HG03342 (cell line): ENCODE measurements around the gene PMP22.

Experiments
- ATAC-seq: cut with Tn5 transposase; IDR thresholded peaks from one replicate; pipeline ENCODE4 v1.9.1; 2021; ENCODE audit warnings: mild to moderate bottlenecking, moderate library complexity; ENCODE audit not compliant: unreplicated experiment

Gene PMP22

DNA sequence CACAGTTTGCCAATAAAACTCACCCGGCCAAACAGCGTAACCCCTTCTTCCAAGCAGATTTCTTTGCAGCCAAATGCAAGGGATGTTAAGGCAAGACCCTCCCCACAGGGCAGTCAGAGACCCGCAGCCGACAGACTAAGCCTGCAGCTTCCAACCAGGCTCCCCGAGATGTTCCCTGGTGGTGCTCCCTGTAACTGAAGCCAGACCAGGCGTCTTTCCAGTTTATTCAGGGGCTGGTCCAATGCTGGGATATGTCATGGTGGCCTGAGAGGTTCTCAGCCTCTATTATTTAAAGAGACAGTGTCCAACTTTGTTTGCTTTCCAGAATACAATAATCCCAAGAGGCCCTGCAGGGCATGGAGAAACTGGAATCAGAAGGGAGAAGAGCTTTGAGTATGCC is at the start of gene PMP22:
TSS of gene PMP22 (minus strand) at position 196 of the 400 bp plus-strand sequence. CDS start 4,599 bp downstream, outside the sequence.
- no peak for ATAC-seq

DNA sequence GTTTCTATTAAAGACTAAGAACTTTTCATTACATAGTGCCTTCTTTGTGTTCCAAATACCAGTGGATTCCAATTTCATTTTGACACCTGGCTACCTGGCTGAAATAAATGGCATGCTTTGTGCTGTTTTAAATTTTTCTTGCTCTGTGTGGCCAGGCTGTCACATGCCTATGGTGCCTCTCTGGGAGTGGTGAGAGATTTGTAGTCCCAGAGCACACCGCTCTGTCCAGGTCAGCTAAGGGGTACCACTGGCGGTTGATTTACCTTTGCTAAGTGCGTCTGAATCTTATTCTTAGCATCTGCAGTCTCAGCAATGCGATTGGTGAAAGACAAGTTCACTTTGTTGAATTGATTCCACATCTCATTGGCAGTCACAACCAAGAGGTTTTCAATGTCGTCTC is 46.9 kb upstream of the PMP22 start:
- no peak for ATAC-seq

DNA sequence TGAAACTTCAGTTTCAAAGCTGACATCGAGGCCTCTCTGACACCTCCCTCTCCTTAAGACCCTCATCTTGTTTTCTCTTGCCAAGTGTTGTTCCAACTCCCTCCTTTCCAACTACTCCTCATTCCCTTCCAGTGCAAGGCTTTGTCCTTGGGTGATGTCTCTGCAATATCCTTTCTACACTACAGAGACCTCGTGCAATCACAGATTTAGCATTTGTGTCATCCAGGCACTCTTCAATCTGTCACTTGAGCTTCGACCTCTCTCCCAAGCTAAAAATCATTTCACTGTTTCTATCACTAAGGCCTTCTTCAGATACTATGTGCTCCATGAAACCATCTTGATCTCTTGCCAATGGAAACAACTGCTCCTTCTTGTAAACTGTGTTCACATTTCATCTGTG is 44.7 kb upstream of the PMP22 start:
- ATAC-seq: no peak

DNA sequence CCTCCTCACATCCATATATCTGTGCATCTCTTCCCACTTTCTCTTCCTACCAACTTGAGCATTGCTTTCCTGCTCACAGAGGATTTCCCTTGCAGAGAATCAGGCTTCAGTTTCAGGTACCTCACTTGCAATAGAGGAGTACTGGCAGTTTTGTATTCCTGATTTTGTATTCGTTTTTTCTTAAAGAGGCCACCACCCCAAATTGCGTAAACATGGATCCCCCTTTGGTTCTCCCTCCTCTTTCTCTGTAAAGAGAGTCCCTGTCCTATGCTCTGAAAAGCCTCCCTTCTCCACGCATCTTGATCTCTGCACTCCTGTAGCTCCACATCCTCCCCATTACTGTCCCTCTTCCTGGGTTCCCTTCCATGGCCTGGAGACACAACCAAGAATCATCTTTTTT is 44.1 kb upstream of the PMP22 start:
- no peak for ATAC-seq

DNA sequence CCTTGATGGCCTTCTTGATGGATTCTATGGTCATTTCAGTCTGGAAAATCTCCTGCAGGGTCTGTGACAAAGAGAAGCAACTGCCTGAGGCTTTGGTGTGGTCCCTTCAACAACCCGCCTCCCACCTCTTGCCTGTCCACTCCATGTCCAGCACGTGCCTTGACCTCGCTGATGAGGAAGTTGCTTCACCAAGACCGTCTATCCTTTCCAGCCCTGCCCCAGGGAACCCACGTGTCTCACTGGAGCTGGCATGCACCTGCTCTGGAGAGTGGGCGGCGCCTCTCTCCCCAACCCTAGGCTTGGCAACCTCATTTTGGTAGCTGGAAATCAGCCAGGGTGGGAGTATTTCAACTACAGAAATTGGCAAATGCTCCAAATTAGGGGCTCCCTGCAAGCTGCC is 43.6 kb upstream of the PMP22 start:
- ATAC-seq: no peak

DNA sequence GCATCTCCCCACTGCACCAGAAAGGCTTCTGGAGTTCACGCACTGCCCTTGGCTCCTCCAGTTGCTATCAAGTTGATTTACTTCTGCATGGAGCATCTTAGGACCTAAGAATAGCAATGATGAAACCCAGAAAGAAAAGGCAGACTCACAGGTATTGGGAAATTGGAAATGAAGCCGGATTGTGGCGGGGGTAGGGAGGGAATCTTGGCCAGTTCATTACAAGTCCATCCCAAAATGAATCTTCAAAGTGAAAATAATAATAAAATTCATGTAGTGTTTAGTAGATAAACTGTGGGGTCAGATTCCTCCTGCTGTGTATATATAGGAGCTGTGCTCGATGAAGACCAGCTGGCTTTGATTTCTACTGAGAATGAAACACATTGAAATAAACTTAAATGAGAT is 42.6 kb upstream of the PMP22 start:
- ATAC-seq: no peak

DNA sequence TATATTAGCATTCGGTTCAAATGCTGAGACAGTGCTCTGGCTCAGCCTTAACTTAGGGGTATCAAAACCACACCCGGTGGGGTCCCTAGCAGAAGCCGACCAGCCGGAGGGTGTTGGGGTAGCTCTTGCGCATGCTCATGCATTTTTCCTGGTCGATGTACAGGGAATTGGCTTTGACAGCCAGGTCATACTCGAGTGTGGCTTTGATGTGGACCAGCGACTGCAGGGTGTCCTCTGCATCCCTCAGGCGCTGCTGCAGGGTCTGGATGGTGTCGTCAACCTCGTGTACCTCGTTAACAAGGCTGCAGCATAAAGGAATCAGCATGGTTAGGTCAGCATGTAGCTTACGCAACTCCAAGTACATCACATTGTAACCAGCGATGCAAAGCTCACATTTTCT is 38.7 kb upstream of the PMP22 start:
- no peak for ATAC-seq

DNA sequence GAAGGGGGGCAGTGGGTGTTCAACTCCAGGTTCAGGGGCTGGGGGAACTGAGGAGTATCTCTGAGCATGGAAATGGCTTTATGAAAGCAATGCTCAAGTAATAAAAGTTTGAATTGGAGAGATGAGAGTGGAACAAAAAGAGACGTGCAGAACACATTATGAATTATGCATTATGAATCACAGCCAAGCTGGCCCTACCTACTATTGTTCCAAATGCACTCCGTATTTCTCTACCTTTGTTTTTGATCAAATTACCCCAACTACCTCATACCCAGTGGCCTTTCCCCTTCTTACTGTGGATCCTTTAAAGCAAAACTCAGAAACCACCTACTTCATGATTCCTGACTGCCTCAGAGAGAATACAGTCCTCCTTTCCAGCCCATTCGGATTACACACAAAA is 38.1 kb upstream of the PMP22 start:
- no peak for ATAC-seq

DNA sequence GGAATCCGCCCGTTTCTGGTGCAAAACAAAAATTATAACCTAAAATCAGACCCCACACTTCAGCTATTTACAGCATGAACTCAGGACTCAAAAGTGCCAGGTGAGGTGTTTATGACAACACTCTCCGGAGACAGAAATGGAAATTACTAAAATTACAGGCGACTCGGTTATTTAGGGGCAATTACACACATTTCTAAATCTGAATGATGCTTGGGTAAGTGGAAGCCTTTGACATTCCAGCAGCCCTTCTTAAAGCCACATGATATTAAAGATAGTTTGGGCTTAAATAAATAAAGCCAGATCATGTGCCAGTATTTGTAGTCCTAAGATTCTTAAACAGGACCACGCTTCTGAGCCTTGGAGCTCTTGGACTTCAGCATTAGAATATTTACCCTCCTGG is 36.7 kb upstream of the PMP22 start:
- ATAC-seq: no peak

DNA sequence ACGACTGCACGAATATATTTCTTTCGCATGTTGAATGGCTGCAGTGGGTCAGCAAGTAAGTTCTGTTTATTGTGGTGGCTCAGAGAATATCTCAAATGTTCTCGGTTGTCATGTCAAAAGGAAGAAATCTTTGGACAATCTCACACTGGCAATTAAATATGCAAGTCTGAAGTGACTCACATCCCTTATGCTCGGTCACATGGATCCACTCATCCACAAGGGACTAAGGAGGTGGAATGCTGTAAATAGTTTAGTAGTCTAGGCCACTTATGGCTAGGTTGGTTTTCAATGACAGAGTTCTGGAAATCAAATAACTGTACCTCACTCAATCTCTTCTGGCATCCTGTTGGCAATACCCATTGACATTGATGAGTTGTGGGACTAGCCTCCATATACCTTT is 33.0 kb upstream of the PMP22 start:
- ATAC-seq: no peak

DNA sequence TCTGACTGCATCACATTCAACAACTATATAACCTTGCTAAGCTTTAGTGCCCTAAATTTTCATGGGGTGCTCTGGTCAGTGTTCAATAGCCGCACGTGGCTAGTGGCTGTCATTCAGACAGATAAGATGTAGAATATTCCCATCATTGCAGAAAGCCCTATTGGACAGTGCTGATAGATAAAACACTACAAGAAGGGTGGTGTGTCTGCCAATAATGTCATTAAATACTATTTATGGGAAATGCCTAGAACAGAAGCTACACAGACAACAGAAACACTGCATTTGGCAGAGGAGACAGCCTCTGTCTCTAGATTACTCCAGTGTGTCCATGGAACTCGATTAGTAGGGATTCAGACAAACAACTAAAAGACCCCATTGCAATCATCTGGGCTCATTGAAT is 28.4 kb upstream of the PMP22 start:
- no peak for ATAC-seq

DNA sequence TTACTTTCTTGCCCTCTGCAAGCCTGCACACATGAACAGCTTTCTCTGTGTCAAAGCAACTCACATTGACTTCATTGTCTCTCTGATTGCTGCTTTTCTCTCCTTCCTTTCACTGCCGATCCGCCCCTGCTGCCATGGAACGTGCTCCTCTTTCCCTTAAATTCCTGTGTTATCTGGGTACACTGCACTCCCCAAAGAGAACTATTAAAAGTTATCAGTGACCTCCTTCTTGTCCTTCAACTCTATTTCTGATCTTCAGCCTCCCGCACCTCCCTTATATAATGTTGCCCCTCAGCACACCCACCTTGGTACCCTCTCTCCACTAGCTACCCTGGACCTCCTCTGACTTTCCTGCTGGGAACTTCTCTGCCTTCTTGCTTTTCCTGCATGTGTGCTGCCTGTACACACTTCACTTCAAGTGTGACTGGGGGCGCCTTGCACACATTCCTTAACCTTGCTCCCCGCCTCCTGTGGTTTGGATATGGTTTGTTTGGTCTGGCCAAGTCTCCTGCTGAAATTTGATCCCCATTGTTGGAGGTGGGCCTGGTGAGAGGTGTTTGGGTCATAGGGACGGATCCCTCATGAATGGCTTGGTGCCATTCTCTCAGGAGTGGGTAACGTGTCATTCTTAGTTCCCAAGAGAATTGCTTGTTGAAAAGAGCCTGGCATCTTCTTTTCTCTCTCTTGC is 26.7 kb upstream of the PMP22 start:
- no peak for ATAC-seq

DNA sequence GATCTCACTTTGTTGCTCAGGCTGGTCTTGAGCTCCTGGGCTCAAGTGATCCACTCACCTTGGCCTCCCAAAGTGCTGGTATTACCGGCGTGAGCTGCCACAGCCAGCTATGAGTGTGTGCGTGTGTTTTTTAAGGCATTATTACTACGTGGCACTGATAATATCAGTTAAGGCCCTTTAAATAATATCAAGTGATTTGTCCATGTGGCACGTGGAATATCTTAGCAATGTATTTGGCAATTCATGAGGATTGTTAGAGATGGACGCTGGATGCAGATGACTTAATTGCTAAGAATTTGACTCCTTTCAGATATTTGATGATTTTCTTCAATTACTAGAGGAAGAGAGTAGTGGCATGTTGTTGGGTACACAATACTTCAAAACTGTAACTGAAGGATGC is 25.5 kb upstream of the PMP22 start:
- no peak for ATAC-seq

DNA sequence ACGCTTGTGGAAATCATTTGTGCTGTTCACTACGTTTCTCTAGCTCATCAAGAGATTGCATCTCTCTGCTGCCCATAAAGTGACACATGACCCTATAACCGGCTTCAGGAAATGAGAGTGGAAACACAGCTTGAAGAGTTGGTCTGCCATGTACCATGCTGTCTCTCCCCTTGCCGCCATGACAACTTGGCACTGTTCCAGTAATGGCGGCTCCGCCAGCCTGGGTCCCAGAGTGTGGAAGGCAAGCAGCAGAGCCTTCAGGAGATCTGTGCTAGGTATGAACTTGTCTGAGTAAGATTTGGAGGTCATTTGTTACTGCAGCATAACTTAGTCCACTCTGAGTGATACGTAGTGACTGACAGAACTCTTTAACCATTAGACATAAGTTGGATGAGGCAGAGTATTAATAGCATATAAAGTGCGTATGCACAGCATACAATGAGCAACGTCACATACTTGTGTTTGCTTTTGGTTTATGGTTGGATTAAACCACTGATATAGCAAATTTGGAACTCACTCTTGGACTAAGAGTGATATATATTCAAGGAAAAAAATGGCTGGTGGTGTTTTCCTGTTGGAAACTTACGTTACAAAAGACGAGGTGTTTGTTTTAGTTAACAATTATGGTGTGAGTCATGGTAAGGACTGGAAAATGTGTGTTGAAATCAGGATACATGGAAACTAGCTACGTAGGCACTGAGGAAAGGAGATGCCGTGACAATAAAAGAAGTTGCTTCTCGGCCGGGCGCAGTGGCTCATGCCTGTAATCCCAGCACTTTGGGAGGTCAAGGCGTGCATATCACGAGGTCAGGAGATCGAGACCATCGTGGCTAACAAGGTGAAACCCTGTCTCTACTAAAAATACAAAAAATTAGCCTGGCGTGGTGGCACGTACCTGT is 24.4 kb upstream of the PMP22 start:
- ATAC-seq: no peak

DNA sequence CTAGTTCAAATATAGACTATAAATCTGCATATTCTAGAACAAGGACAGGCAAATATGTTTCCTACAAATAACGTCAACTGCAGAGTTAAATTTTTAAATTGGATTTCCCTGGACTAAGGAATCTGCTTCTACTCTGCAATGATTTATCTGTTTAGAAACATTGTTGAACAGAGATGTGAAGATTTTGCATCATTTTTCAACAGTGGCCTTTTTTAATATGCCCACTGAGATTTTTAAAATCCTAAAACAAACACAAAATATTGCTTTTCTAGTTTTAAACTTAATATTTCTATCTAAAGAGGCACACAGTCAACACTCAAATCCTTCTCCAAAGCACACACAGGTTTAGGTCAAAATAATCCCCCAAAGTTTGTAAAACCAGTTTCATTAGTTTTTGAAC is 23.7 kb upstream of the PMP22 start:
- ATAC-seq: no peak

DNA sequence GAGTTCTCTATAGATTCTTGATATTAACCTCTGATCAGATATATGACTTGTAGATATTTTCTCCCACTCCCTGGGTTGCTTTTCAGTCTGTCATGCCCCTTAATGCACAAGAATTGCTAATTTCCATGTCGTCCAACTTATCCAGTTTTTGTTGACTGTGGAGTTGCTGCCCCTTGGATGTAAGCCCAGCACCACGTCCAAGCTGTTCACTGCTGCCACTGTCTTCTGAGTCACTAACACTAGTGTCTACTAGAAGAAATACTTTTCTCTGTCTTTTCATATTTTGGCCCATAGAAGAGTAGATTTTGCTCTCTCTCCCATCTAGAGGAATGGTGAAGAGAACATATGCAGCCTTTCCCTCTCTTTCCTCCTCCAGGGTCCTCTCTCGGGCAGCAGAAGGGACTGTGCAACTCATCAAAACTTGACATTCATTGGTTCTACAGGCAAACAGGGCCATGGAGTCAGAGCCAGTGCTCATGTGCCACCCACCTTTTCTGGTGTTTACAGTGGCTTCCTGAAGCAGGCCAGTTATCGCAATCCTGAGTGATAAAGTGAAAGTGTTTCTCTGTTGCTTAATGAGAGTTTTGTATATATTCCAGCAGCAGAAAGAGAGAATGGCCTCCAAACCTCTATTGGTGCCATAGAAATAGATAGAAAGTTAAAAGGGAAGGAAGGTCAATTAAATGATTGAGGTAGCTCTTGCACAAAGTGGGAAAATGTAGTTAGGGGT is 22.6 kb upstream of the PMP22 start:
- ATAC-seq: no peak

DNA sequence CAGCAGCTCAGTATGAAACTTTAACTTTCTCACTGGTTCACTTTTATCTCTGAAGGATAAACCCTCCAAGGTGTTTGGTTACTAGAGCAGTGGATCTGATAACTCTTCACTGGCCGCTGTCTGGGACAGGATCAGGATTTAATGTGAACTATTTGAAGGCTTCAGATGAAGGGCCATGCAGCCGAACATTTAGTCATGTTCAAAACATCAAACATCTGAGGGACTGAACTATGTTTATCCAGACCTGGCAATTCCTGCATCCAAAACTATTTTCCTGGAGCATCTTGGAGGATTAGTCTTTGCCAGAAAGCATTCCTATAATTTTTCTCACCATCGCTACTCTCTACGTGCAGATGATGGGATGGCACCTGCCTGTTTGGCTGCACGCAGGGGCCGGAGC is 20.3 kb upstream of the PMP22 start:
- no peak for ATAC-seq

DNA sequence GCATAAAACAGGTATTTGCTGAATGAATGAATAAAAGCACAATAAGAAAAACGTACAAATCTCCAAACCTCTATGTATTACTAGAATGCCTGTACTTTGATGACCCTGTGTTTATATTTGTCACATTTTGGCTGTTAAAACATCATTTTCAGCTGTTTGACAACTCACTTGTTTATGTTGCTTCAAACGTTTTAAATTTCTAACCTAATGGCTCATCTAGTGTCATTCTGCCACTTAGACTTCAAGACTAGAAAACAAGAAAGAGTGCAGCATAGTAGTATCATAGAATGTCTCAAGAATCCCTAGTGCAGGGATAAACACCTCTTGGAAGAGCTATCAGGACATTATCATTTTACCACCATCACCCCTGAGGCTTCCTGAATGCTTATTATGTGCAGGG is 19.4 kb upstream of the PMP22 start:
- ATAC-seq: no peak

DNA sequence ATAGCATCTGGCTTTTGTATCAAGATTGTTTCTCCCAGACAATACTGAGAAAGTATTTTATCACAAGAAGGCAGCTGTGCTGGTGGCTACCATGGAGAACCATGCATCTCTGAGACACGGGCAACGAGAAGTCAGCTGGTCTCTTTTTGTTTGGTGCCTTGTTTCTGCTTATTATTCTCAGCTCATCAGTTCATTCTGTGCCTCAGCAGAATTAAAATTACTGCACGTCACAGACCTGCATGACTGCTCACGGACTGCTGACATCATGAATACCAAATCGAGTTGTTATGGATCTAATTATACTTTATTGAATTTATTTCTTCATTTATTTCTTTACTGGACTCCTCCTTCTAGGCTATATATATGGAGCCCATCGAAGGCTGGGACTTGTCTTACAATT is 19.0 kb upstream of the PMP22 start:
- no peak for ATAC-seq

DNA sequence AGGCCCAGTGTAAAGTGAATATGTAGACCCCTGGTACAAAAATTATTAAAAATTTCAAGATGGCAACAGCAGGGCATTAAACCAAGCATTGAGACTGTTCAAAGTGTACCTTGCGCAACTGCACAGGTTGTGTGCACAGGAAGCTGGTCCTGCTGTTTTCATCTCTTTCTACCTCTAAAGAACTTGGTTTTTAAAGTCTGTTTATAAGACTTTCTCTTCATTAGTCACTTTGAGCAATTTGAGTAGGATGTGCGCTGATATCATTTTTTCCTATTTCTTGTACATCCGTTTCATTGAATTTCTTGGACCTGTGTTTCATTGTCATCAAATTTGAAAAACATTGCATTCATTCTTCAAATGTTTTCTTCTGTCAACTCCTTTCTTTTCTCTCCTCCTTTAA is 16.8 kb upstream of the PMP22 start:
- no peak for ATAC-seq

DNA sequence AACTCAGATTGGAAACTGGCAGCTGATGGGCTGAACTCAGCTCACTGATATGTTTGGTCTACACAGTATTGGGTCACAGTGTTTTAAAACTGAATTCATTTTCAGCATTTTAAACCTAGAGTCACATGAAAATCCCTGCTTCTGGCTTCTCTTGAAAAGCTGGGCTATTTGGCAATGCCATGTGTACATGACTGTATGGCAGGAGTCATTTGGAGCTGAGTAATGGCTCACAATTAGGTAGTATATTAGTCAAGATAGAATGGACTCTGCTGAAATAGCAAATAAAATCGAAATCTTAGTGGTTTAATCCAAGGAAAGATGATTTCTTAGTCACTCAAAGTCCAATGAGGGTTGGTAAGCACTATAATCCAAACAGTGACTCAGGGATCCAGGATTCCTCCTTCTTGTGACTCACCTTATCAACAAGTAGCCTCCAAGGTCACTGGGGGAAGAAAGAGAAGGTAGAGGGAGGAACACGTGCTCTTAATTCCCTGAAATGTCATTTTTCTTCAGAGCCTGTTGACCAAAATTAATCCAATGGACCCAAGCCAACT is 13.9 kb upstream of the PMP22 start:
- no peak for ATAC-seq
